Astrocyte of the cerebellum (primary cell): ENCODE results near the gene MYCN.

ENCODE experiments used
- DNase-seq: peaks from one replicate; pipeline ENCODE4 v3.0.0-alpha.2; 2011; ENCODE audit warnings: low read depth
- H3K4me3 ChIP-seq: 2 replicates; pipeline ENCODE4 v1.5.1; 2011; ENCODE audit warnings: mild to moderate bottlenecking, low read depth, low read length, moderate library complexity
- CTCF ChIP-seq: IDR thresholded peaks from 2 replicates; pipeline ENCODE4 v1.5.1; 2012; ENCODE audit warnings: low read length, low read depth, moderate library complexity, mild to moderate bottlenecking; ENCODE audit errors: missing control alignments
- in situ Hi-C: cut with HindIII; loops from 2 replicates; pipeline ENCODE4 v1.10.0; 2017; ENCODE audit warnings: low sequenced_read_pairs

Gene MYCN

DNA sequence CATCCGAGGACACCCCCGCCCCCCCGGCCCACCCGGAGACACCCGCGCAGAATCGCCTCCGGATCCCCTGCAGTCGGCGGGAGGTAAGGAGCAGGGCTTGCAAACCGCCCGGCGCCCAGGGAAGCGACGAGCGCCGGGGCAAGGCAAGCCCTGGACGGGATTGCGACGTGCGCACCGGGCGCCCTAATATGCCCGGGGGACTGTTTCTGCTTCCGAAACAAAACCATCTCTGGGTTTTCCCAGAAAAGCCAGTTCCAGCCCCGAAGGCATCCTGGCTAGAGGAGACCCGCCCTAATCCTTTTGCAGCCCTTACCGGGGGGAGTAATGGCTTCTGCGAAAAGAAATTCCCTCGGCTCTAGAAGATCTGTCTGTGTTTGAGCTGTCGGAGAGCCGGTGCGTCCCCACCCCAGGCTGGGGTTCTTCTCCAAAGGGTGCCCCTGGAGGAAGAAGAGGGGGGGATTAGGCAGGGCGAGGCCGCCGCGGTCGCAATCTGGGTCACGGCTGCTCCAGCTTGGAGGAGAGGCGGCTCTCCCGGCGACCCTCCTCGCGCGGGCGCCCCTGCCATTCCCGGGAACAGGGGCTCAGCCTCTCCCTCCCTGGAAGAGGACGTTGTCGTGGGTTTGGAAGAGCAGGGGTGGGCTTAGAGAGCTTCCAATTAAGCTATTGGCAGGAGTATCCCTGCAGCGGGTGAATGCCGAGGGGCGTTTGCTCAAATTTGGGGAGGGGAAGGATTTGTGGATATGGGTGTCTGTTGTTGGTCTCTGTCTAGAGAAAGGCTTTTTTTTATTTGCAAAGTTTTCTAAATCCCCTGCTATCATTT, 521 bp downstream of the MYCN start:
- TF ChIP-seq CTCF = no peak
- in situ Hi-C loops = no loop called here
- H3K4me3 ChIP-seq = peak overlapping the region; percentile 30
- DNase-seq = no peak

DNA sequence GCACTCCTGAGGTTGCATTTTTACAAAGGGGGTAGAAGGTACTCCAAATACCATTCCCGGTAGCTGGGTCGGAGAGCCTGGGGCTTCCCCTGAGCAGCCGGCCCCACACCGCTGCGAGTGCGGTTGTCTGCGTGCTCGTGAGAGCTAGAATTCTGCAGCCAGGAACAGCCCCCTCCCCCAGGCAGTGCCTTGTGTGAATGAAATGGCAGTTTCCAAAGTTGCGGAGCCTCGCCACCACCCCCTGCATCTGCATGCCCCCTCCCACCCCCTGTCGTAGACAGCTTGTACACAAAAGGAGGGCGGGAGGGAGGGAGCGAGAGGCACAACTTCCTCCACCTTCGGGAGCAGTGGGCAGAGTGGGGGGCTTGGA, 1.1 kb downstream of the MYCN start:
- DNase-seq = no peak
- TF ChIP-seq CTCF = no peak
- no peak overlapping the region for H3K4me3 ChIP-seq
- in situ Hi-C loops = no loop called here

DNA sequence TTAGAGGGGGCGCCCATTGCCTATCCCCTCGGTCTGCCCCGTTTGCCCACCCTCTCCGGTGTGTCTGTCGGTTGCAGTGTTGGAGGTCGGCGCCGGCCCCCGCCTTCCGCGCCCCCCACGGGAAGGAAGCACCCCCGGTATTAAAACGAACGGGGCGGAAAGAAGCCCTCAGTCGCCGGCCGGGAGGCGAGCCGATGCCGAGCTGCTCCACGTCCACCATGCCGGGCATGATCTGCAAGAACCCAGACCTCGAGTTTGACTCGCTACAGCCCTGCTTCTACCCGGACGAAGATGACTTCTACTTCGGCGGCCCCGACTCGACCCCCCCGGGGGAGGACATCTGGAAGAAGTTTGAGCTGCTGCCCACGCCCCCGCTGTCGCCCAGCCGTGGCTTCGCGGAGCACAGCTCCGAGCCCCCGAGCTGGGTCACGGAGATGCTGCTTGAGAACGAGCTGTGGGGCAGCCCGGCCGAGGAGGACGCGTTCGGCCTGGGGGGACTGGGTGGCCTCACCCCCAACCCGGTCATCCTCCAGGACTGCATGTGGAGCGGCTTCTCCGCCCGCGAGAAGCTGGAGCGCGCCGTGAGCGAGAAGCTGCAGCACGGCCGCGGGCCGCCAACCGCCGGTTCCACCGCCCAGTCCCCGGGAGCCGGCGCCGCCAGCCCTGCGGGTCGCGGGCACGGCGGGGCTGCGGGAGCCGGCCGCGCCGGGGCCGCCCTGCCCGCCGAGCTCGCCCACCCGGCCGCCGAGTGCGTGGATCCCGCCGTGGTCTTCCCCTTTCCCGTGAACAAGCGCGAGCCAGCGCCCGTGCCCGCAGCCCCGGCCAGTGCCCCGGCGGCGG, 1.7 kb downstream of the MYCN start:
- in situ Hi-C loops = no loop called here
- DNase-seq = no peak
- H3K4me3 ChIP-seq = peak overlapping the region; percentile 31
- TF ChIP-seq CTCF = no peak

GRCh38 chr2:15942711-15943345, 2.5 kb downstream of the MYCN start:
- in situ Hi-C loops = no loop called here
- no peak for DNase-seq
- H3K4me3 ChIP-seq = no peak overlapping the region
- TF ChIP-seq CTCF = no peak

- in situ Hi-C loops = no loop called here
Measured at GRCh38 chr2:15943378-15944280, 3.3 kb downstream of the MYCN start.

More at GRCh38 chr2:15943378-15944280, 3.3 kb downstream of the MYCN start:
- no peak for TF ChIP-seq CTCF
- H3K4me3 ChIP-seq = no peak overlapping the region
- no peak for DNase-seq
